ENCODE data around the gene GBGT1.

DNA sequence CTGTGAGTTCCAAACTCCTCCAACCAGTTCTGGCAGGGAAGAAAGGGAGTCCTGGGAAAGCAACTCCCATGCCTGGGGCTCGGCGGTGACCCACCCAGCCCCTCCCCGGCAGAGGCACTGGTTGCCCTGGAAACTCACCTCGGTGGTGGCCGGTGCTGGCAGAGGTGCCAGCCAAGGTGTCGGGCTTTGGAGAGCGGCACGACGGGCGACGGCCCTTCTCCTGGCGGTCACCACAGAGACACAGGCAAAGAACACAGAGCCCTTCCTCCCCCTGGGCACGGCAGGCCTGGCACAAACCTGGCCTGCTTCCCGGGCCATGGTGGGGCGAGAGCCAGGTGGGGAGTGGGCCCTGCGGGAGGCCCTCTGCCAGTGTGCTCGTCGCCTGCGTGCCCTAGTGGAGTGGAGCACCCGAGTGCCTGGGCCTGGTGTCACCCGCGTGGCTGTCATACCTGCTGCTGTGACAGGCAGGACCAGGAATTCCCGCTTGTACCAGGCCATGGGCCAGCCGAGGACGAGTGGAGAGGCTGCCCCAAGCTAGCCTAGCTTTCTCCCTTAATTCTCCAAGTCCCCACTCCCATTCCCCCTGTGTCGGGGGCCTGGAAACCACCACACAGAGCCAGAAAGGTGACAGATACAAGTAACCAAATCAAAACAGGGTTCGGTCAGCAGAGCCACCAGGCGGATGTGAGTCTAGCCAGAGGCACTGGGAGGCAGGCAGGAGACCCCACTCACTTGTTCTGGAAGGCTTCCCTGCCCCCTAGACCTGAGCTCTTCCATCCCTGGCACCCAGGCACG is 34.5 kb downstream of the GBGT1 start:
- TF ChIP-seq ZFX (CRISPR knock-in tag; IDR thresholded peaks at IDR 0.05) (no peak), RAD21 (CRISPR knock-in tag; conservative IDR thresholded peaks at IDR 0.05 in 1 of 2, IDR thresholded peaks at IDR 0.05 in 1 of 2) (no peak)

Measured in K562 (cell line).